NCI-H446 (cell line): Measurements from ENCODE around the gene MPV17L.
"Not testable (repeated sequence)": the region's sequence is repeated elsewhere in the genome, so short reads cannot be mapped to it uniquely, and the experiment has no call there.

Experiments used
- DNase-seq, 2 experiments: peaks; one replicate each; lab custom pipeline; 2025; lab: John Stamatoyannopoulos, UW

Gene MPV17L

DNA sequence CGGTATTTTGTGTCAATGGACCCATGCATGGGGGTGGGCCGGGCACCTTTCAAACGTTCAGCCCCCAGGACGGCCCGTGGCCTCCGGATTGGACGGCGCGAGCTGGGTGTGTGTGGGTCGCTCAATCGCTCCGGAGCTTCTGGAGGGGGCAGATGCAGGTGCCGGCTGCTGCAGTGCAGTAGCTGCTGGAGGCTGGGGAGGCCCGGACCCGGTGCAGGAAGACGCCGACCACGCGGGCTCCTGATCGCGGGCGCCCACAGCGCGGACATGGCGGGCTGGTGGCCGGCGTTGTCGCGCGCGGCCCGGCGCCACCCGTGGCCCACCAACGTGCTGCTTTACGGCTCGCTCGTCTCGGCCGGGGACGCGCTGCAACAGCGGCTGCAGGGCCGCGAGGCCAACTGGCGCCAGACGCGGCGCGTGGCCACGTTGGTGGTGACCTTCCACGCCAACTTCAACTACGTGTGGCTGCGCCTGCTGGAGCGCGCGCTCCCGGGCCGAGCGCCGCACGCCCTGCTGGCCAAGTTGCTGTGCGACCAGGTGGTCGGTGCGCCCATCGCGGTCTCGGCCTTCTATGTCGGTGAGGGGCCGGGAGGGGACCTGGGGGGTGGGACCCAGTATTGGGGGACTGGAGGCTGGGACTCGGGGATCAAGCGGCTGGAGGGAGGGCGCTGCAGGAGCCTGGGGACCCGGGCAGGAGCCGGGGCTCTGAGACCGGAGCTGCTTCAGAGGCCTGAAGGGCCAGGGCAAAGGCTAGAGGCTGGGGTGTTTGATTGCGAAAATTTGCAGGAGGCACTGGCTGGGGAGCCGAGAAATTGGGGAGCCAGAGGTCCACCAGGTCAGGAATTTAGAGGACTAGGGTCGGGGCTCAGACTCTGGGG lies at the start of gene MPV17L:
Gene MPV17L, plus strand, starts transcription at position 124 of the 878 bp plus-strand sequence. Its CDS starts 144 bp downstream, at position 268.
- peak; percentile 5 to 69 for DNase-seq

DNA sequence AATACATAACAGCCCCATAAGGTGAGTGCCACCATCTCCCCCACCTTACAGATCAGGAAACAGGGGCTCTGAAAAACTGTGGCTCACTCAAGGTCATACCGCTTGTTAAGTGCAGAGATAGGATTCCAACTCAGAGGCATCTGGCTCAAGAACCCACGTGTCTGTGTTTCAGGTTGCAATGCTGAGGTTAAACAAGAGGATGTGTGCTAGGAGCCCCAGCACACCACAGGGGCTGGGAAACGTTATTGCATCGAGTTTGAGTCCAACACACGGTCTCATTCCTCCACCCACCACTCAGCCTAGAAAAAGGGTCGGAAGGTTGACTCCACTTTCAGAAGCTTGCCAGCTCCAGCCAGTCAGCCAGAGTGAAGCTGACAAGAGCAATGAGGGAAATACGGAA lies 46.8 kb upstream of the MPV17L start:
- not testable (repeated sequence) for DNase-seq

DNA sequence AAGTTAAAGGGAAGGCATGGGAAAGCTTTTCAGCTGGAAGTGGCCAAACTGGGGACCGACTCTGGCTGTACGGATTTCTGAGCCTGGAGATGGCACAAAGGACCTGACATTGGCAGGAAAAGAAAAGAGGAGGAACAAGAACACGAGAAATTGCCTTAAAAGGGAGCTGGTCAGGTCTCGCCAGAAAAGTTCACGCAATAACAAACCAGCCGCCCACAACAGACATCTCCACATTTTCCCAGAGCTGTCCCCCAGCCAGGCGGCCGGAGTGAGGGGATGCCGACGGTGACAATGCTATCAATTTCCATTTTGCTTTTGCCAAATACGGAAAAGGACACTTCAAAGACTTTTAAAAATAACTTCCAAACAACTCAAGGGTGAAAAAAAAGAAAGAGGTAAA lies 44.3 kb upstream of the MPV17L start:
- not testable (repeated sequence) for DNase-seq

DNA sequence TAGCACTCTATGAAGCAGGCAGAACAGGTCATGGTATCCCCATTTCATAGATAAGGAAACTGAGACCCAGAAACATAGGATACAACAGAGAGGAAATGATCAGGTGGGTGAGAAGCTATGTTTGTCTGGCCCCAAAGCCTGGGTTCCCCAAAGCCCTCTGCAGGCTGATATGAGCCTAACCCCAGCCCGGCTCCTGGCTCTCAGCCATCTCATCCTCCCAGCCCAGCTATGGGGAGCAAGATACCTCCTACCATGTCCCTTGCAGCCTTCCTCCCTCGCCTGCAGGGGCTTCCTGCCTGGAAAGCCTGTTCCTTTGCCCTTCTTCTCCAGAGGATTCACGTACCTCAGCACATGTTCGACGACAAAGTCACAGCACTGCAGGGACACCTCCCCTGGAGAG lies 43.8 kb upstream of the MPV17L start:
- DNase-seq, result not testable (repeated sequence)

DNA sequence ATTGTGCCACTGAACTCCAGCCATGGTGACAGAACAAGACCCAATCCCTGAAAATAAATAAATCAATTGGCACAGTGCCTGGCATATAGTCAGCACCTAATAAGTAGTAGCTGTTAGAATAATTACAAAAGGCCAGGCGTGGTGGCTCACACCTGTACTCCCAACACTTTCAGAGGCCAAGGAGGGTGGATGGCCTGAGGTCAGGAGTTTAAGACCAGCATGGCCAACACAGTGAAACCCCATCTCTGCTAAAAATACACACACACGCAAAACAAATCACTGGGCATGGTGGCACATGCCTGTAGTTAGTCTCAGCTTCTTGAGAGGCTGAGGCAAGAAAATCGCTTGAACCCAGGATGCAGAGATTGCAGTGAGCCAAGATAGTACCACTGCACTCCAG lies 42.7 kb upstream of the MPV17L start:
- DNase-seq, result not testable (repeated sequence)

DNA sequence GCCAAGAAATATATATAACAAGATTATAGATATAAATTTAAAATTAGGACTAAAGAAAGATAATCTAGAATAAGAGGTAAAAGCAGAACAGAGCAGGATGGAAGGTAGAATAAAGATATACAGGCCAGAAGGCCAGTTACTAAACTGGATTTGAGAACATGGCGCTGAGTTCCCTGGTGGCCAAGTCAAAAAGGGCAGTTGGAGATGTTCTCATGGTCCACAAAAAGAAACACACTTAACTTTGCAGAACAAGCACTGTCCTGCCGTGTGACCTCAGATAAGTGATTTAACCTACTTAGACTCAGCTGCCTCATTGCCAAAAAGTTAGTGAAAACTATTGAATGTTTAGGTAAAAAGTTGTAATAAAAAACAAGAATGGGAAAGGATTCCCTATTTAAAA lies 40.7 kb upstream of the MPV17L start:
- DNase-seq, result not testable (repeated sequence)

DNA sequence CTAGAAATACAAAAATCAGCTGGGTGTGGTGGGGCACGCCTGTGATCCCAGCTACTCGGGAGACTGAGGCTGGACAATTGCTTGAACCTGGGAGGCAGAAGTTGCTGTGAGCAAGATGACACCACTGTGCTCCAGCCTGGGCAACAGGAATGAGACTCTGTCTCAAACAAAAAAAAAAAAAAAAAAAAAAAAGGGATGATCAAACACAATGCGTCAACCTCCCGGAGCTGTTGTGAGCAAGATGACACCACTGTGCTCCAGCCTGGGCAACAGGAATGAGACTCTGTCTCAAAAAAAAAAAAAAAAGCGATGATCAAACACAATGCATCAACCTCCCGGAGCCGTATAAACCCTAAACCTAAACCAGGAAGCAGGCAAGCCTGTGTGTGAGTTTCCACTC lies 38.1 kb upstream of the MPV17L start:
- not testable (repeated sequence) for DNase-seq

DNA sequence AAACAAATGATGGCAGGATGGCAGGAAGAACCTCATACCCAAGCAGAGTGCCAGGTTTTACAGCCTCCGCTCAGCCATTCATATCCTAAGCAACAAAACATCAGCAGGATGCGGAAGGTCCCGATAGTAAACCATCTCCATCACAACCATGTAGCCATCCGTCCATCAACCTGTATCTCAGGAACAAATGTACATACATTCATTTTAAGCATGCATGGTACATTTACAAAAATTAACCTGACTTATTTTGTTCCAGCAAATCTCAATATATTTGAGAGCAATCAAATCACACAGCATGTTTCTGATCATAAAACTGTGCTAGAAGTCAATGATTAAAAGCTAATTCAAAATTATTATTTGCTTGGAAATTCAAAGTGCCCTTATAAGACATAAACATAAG lies 17.4 kb upstream of the MPV17L start, which contains the start of gene NPIPA5:
Gene NPIPA5, minus strand, starts transcription at position 101 of the 400 bp plus-strand sequence. Its CDS starts 0 bp downstream, at position 101.
- not testable (repeated sequence) for DNase-seq

DNA sequence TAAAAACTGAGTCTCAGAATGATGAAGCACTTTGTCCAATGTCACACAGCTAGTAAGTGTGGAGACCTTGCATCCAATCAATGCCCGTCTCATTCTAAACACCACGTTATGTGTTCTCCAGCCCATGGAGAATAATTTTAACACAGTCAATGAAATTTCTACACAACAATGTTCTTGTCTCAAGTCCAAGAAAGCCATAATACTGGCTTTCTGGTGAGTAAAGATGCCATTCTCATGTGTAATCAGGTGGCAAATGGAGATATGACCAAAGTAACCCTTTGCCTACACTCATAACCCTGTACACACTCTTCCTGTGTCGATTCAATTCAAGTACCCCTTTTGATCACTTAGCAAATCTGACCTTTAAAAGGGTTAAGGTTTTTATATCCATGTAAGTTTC lies 12.7 kb upstream of the MPV17L start:
- DNase-seq, result not testable (repeated sequence)

DNA sequence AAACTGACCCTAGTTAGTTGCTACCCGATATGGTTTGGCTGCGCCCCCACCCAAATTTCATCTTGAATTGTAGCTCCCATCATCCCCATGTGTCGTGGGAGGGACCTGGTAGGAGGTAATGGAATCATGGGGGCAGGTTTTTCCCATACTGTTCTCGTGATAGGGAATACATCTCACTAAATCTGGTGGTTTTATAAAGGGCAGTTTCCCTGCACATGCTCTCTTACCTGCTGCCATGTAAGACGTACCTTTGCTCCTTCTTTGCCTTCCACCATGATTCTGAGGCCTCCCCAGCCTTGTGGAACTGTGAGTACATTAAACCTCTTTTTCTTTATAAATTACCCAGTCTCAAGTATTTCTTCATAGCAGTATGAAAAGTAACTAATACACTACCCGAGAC lies 7.5 kb upstream of the MPV17L start:
- not testable (repeated sequence) for DNase-seq

DNA sequence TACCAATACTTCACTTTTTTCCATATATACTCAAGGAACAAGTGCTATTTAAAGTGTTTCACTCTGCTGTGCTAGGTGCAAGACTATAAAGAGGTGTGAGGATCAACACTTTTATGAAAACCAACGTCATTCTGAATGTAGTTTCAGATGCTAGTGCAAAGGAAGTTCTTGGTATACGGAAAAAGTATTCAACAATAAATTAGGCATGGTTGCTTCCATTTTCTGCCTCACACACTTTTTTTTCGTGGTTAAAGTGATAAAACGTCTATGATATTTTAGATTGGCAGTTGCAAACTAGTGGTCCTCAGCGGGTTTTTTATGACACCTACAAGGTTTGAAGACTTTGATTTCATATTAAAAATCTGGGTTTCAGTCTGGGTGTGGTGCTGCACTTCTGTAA lies 5.6 kb upstream of the MPV17L start:
- DNase-seq, result not testable (repeated sequence)

DNA sequence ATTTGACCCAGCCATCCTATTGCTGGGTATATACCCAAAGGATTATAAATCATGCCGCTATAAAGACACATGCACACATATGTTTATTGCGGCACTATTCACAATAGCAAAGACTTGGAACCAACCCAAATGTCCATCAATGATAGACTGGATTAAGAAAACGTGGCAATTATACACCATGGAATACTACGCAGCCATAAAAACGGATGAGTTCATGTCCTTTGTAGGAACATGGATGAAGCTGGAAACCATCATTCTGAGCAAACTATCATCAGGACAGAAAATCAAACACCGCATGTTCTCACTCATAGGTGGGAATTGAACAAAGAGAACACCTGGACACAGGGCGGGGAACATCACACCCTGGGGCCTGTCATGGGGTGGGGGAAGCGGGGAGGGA lies 2.5 kb upstream of the MPV17L start:
- not testable (repeated sequence) for DNase-seq

DNA sequence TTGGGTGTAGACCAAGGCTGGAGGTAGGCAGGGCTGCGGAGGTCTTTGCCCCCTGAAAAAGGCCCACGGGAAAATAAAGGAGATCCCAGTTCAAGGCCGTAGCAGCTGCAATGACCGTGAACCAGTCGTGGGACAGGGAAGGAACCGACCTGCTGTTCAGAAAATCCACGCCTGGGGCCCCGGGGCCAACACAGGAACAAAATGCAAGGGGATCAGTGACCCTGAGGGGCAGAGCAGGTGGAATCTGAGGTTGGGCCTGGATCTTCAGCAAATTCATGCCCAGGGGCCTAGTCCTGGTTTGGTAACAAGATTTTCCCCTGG lies 915 bp downstream of the MPV17L start:
- DNase-seq, result not testable (repeated sequence)

DNA sequence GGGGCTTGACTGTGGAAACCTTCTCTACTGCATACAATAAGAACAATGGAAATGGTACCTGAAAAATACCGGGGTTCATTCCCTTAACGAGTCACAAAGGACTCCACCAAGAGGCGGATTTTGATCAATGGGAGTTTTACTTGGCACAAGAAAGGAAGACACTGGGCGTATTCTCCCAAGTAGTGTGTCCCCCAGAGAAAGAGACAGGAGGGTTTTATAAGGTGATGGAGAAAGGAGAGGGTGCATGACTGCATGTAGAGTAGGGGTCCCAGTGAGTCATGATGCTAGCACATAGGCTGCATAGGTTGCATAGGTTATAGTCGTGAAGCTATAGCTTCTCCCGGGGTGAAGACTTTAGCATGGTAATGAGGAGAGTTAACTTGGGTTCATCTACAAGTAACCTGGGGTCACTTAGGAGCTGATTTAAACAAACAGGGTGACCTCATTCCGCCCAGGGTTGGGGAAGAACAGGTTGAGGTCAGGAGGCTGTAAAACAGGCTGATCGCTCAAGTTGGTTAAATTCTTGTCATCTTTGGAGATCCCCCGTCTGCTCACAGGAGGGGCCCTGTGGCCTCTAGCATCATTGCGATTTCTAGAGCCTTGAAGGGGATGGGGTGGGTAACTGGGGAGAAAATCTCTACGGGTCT lies 1.5 kb downstream of the MPV17L start:
- DNase-seq, result no peak

DNA sequence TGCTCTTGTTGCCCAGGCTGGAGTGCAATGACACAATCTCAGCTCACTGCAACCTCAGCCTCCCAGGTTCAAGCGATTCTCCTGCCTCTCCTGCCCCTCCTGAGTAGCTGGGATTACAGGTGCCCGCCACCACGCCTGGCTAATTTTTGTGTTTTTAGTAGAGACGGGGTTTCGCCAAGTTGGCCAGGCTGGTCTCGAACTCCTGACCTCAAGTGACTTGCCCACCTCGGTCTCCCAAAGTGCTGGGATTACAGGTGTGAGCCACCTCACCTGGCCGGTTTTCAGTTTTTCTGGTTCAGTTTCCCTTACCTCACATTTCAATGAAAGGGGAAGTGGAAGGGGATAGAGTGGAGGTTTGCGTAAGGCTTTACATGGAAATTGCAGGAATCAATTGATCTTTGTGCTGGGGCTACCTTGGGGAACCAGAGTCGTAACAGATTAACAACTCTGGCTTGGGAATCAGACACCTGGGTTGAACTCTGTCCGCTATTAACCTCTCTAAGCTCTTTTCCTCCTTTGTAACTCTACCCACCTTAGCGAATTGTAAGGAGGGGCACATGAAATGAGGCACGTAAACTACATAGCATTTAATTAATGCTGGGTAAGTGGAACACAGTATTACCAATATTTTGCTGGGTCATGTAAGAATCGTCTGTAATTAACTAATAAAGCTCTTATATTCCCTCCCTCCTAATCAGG lies 3.2 kb downstream of the MPV17L start:
- DNase-seq, result no peak

DNA sequence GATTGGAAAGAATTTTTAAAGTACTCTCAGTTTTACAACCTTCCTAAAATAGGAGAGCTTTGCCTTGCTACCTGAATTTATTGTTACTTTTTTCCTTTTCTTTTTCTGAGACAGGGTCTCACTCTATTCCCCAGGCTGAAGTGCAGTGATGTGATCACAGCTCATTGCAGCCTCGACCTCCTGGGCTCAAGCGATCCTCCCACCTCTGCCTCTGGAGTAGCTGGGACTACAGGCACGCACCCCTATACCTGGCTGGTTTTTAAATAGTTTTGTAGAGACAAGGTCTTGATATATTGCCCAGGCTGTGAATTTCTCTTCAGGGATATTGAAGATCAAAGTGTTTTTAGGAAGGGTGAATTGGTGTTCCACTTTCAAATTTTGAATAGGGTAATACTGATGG lies 3.8 kb downstream of the MPV17L start:
- DNase-seq, result no peak

DNA sequence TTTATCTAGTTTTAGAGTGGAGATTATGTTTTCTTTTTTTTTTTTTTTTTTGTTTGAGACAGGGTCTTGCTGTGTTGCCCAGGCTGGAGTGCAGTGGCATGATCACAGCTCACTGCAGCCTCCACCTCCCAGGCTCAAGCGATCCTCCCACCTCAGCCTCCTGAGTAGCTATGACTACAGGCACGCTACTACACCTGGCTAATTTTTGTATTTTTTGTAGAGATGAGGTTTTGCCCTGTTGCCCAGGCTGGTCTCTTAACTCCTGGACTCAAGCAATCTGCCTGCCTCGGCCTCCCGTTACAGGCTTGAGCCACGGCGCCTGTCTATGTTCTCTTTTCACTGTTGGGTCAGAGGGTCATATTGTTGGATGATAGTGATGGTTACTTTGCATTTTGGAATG lies 4.8 kb downstream of the MPV17L start:
- DNase-seq, result not testable (repeated sequence)

DNA sequence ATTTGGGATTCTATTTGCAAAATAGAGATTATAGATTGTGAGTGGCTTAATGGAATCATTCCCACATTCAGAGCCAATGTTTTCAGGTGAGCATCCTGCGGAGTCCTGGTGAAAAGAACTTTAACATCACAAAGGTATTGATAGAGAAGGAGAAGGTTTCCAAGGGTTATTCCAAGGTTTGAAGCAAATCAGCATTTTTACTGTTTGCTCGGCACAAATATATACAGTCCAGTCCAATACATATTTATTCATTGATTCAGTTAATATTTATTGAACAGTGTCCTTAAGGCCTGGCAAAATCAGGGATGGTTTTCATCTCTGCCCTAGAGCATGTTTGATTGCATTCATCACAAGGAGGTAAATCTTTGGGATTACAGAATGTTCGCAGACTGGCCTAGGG lies 6.4 kb downstream of the MPV17L start:
- DNase-seq, result no peak

DNA sequence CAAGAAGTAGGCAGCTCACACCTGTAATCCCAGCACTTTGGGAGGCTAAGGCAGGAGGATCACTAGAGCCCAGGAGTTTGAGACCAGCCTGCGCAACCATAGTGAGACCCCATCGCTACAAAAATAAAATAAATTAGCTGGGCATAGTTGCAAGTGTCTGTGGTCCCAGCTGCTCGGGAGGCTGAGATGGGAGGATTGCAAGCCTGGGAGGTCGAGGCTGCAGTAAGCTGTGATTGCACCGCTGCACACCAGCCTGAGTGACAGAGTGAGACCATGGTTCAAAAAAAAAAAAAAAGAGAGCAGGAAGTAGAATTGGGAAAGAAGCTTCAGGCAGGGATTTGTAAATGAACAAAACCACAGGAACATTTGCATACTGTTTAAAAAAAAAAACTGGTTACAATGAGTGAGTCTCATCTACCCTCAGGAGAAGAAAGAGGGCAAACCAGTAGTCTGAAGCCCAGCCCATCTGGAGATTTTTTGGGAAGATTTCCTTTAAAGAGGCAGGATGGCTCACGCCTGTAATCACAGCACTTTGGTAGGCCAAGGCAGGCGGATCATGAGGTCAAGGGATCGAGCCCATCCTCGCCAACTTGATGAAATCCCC lies 7.9 kb downstream of the MPV17L start:
- DNase-seq, result no peak

DNA sequence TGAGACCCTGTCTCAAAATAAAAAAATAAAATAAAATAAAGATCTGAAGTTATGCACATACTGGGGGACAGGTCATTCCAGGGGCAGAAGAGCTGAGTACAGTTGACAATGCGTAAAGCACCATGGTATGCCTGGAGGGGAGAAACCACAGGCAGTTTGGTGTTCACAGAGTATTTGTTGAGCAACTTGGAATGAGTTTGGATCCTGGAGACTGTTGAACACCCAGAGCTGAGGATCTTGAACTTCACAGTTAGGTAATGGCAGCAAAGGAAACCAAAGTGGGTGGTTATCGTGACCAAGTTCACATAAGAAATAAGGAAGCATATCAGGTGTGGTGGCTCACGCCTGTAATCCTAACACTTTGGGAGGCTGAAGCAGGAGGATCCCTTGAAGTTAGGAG lies 8.5 kb downstream of the MPV17L start:
- not testable (repeated sequence) for DNase-seq

DNA sequence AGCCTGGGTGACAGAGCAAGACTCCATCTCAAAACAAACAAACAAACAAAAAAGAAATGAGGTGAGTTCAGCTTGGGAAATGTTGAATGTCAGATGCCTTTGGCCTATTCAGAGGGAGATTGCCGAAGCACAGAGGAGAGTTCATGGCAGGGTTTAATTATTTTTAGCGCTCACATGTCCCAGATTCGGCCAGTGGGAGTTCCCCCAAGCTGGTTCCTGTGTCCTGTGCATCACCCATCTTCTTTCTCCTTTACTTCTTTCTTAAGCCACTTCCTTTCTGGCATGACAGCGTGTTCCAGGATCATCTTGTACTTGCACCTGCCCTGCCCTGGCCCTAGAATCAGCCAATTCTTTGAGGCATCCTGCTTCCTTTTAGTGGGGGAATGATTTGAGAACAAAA lies 9.2 kb downstream of the MPV17L start:
- DNase-seq, result no peak

DNA sequence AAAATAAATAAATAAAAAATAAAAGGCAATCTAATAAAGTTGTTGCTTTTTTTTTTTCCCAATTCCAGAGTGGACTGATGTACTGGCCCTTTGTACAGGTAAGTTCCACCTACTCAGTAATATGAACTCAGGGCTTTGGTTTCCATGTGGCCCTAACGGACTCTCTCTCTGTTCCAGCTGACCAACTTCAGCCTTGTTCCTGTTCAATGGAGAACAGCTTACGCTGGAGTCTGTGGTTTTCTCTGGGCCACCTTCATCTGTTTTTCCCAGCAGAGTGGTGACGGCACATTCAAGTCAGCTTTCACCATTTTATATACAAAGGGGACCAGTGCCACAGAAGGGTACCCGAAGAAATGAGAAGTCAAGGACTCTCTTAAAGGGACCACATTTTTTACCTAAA lies 12.2 kb downstream of the MPV17L start:
- DNase-seq, result not testable (repeated sequence)
